ENCODE data around the gene MAFG. TPM values are rescaled to one million over a fixed set of nuclear protein-coding genes. Genes with fewer than 3 reads are reported as not detected.
A peak's percentile ranks its signal among the peaks of the same experiment; 100 is the strongest.

Gene MAFG
- total and polyA plus RNA-seq, 2 of the 13 experiments (the other 11 are each of a cell fraction or from before 2014, with no cell fraction given) = 14.5 to 20.0 TPM

GRCh38 chr17:81939881-81940385 lies 12.4 kb upstream of the MAFG start:
- TF ChIP-seq ZNF776 (CRISPR knock-in tag; IDR thresholded peaks at IDR 0.05) = no peak
- TF ChIP-seq, protein P1, sequence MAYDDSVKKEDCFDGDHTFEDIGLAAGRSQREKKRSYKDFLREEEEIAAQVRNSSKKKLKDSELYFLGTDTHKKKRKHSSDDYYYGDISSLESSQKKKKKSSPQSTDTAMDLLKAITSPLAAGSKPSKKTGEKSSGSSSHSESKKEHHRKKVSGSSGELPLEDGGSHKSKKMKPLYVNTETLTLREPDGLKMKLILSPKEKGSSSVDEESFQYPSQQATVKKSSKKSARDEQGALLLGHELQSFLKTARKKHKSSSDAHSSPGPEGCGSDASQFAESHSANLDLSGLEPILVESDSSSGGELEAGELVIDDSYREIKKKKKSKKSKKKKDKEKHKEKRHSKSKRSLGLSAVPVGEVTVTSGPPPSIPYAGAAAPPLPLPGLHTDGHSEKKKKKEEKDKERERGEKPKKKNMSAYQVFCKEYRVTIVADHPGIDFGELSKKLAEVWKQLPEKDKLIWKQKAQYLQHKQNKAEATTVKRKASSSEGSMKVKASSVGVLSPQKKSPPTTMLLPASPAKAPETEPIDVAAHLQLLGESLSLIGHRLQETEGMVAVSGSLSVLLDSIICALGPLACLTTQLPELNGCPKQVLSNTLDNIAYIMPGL (CRISPR knock-in tag; IDR thresholded peaks at IDR 0.05; ENCODE audit: borderline replicate concordance in 1 of 2, low read depth in 1 of 2) = no peak
- peak; percentile 32 for TF ChIP-seq MED8 (CRISPR knock-in tag; IDR thresholded peaks at IDR 0.05; ENCODE audit: insufficient replicate concordance)
- TF ChIP-seq, protein P2, sequence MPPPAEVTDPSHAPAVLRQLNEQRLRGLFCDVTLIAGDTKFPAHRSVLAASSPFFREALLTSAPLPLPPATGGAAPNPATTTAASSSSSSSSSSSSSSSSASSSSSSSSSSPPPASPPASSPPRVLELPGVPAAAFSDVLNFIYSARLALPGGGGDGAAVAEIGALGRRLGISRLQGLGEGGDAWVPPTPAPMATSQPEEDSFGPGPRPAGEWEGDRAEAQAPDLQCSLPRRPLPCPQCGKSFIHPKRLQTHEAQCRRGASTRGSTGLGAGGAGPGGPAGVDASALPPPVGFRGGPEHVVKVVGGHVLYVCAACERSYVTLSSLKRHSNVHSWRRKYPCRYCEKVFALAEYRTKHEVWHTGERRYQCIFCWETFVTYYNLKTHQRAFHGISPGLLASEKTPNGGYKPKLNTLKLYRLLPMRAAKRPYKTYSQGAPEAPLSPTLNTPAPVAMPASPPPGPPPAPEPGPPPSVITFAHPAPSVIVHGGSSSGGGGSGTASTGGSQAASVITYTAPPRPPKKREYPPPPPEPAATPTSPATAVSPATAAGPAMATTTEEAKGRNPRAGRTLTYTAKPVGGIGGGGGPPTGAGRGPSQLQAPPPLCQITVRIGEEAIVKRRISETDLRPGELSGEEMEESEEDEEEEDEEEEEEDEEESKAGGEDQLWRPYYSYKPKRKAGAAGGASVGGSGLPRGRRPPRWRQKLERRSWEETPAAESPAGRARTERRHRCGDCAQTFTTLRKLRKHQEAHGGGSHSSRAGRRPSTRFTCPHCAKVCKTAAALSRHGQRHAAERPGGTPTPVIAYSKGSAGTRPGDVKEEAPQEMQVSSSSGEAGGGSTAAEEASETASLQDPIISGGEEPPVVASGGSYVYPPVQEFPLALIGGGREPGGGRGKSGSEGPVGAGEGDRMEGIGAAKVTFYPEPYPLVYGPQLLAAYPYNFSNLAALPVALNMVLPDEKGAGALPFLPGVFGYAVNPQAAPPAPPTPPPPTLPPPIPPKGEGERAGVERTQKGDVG (CRISPR knock-in tag; IDR thresholded peaks at IDR 0.05; ENCODE audit: borderline replicate concordance) = no peak
- peak; percentile 94 for TF ChIP-seq HNRNPL (IDR thresholded peaks at IDR 0.05; ENCODE audit: low read depth, low read length)
- TF ChIP-seq ZNF350 (CRISPR knock-in tag; IDR thresholded peaks at IDR 0.05; ENCODE audit: borderline replicate concordance, low read depth) = no peak
- TF ChIP-seq ZNF382 (CRISPR knock-in tag; IDR thresholded peaks at IDR 0.05; ENCODE audit: borderline replicate concordance) = no peak
- TF ChIP-seq IRF1 (CRISPR knock-in tag; IDR thresholded peaks at IDR 0.05; ENCODE audit: low read depth) = no peak
- no peak for TF ChIP-seq MAFF (IDR thresholded peaks at IDR 0.05; ENCODE audit: low read depth, low read length)
- TF ChIP-seq ZNF562 (CRISPR knock-in tag; IDR thresholded peaks at IDR 0.05; ENCODE audit: borderline replicate concordance) = no peak
- in situ Hi-C loops (cut with HindIII; ENCODE audit: extremely low pct_ligation_motif_present, low pct_unique_long_range_greater_than_20kb) (no loop called here), intact Hi-C loops (cut with micrococcal nuclease; ENCODE audit: unreplicated experiment) (no loop called here)
- peaks cover 19% of the 10 kb centered on the region for H3K79me2 ChIP-seq (ENCODE audit: insufficient read depth, low read length)
- ChIA-PET POLR2A (interaction anchor here (0.7 to 7.9 kb wide), 10 partner anchors 9 to 98 kb away, joined by 3 to 58 read pairs (median 4); partner anchors contain the start of genes CENPX, DCXR and MAFG), CTCF (ENCODE audit: low intra/inter-chr PET ratio, low total read pairs) (no interaction called here)
- peaks cover 78% of the 10 kb centered on the region for H3K4me1 ChIP-seq (ENCODE audit: insufficient read depth, low read length)
- H3K27ac ChIP-seq (ENCODE audit: extremely low read length, insufficient read depth, low read length) = no peak overlapping the region
- BruUV-seq (replicated peaks) = no TSS peak
- H3K36me3 ChIP-seq (replicated peaks in 1 of 2; ENCODE audit: control insufficient read depth in 1 of 2, insufficient read depth in 2 of 2, low read length in 2 of 2) = peaks cover 6 to 10% of the 10 kb centered on the region in 2 experiments; a peak in 4 of 5 replicates
- H4K20me1 ChIP-seq (ENCODE audit: insufficient read depth, low read length) = no peaks in the 10 kb centered on the region; the same call in 1 of the 2 replicates
- DNase-seq (ENCODE audit: low spot score) = no peak
- H2AFZ ChIP-seq (ENCODE audit: low read length) = no peak overlapping the region
- H3K4me2 ChIP-seq (ENCODE audit: low read depth, low read length) = no peak overlapping the region
- peaks cover 16 to 33% of the 10 kb centered on the region in 2 experiments; a peak in 4 of 5 replicates for H3K27me3 ChIP-seq (ENCODE audit: control insufficient read depth in 1 of 2, insufficient read depth in 2 of 2, low read length in 2 of 2)
- FAIRE-seq = no peak
- H3K9me3 ChIP-seq (ENCODE audit: low read length) = no peaks in the 10 kb centered on the region
- no peak overlapping the region for H3K9ac ChIP-seq (ENCODE audit: insufficient read depth, low read depth, low read length)
- WGBS (ENCODE audit: low lambda C conversion rate) = 46% methylated on average over 8 of the region's 21 CpGs
- H3K4me3 ChIP-seq (replicated peaks in 1 of 3; ENCODE audit: insufficient read depth in 1 of 3, low read depth in 2 of 3, low read length in 3 of 3) = no peak overlapping the region
- no peak for ATAC-seq

Data from HepG2 (cell line).